HG02981 (cell line): ENCODE results near the gene QRFP.

Source experiments
- ATAC-seq: cut with Tn5 transposase; IDR thresholded peaks from one replicate; pipeline ENCODE4 v1.9.1; 2021; ENCODE audit warnings: mild to moderate bottlenecking, moderate library complexity; ENCODE audit not compliant: unreplicated experiment

Gene QRFP

GRCh38 chr9:130874783-130875182 is 21.8 kb downstream of the QRFP start:
- no peak for ATAC-seq

DNA sequence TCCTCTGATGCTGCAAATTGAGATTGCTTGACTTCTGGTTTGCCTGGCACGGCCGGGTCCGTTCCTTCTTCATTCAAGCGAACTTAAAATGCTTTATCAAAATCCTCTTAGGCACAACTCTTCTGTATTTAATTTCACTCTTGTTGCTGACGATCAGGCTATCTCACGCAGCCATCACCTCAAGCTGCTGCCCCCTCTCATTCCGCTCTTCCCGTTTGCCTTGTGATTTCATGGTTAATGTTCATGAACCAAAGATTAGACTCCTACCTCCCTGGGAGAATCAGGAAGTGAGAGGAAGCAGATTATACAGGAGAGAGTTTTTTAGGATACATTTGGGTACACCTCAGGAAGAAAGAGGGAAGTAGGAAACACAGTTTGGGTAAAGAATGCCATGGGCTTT is 22.6 kb downstream of the QRFP start:
- ATAC-seq = no peak

GRCh38 chr9:130872912-130873503 is 23.6 kb downstream of the QRFP start:
- ATAC-seq = no peak

GRCh38 chr9:130872508-130872907 is 24.1 kb downstream of the QRFP start:
- ATAC-seq = no peak

DNA sequence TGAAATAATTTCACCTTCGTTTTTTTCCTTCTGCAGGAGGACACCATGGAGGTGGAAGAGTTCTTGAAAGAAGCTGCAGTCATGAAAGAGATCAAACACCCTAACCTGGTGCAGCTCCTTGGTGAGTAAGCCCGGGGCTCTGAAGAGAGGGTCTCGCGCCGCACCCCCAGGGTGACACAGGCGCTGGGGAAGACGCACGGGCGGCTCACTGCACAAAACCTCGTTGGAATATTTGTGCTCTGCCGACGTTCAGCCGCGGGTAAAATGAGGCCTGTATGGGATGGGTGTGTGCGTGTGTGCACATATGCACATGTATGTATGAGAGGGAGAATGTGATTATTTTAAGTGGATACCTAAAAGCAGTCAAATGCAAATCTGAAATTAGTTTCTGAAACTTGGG is 24.5 kb downstream of the QRFP start:
- no peak for ATAC-seq

- ATAC-seq = no peak
These were observed 25.1 kb downstream of the QRFP start for GRCh38 chr9:130871395-130872062.

DNA sequence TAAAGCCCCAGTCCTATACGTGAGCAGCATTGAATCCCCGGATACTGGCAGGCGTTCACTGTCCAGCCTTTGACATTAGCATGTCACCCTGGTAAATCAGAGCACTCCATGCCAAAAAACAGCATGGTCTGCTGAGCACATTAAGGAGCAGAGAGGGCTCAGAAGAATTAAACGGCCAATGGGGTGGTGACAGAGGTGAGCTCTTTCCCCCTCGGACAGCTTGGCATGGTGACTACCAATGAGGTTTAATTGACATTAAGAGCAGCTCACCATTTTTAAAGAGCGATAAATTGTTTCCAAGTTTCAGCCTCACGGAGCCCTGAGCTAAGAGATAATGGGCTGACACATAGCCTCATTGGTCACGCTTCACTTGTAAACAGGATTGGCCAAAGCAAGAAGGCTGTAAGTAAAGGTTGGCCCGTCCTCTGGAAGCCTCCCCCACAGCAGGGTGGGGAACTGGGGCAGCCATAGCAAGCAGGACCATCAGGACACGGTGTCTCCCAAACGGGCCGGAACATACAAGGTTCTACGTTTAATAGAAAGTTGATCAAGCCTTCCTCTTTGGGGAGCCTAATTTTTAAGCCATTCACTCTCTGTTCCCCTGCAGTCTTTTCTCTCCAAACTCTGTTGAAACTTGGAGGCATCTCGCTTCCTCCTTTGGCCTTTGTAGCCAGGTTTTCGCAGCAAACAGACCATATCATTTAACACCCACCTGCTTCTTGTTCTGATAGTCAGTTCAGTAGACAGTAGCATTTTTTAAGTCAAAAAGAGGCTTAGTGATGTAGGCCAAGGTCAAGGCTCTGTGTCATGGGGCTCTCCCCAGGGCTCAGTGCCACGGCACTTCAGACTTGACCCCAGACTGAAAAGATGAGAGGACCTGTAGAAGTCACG is 25.9 kb downstream of the QRFP start:
- peak; percentile 50 for ATAC-seq

DNA sequence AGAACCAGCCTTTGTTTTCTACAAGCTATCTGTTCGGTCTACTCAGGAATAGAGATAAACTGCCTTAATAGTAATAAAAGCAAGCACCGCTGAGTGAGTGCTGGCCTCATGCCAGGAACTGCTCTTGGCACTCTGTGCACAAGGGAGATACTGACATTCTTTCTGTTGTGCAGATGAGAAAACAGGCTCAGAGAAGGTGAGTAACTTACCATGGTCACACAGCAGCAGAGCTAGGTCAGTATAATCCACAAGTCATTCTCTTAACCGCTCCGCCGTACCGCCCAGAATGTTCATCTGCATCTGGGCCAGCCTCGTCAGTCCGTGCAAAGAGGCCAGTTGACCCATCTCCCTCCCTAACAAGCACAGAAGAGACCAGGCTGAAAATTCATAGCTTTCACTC is 27.4 kb downstream of the QRFP start:
- ATAC-seq = no peak

- no peak for ATAC-seq
These were observed 28.4 kb downstream of the QRFP start for GRCh38 chr9:130868230-130868629.

DNA sequence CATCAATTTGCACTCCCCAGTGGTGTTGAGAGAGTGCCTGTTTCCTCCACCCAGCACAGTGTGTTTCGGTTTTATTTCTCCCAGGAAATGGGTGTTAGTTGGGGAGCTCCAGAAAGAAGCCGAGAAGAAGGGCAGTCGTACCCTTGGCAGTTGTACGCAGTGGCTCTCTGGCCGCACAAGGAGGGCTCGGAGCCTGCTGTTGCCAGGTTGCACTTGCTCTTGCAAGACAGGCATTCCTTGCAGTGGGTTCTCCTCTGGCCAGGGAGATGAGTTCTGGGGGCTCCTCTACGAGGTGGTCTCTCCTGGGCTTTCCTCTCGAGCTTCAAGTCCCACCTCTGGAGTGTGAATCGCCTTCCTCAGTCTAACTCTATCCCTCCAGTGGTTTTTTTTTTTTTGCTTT is 29.1 kb downstream of the QRFP start:
- ATAC-seq = no peak

DNA sequence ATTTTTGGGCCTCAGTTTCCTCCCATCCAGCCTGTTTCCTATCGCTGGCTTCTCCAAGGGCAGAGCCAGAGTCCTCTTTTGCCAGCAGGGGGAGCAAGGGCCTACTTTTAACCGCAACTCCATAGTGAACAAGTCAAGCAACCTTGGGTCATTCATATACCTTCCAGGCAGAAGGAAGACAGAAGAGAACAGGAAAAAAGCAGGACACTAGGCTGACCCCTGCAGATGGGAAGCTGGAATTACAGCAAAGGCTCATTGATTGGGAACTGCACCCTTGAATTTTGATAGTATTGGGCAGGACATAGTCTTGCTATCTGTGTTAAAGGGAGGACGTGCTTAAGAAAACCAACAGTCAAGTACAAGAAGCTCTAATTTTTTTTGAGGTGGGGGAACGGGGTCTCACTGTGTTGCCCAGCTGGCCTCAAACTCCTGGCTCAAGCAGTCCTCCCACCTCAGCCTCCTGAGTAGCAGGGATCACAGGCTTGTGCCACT is 30.1 kb downstream of the QRFP start:
- ATAC-seq = no peak

GRCh38 chr9:130865921-130866320 is 30.7 kb downstream of the QRFP start:
- no peak for ATAC-seq

DNA sequence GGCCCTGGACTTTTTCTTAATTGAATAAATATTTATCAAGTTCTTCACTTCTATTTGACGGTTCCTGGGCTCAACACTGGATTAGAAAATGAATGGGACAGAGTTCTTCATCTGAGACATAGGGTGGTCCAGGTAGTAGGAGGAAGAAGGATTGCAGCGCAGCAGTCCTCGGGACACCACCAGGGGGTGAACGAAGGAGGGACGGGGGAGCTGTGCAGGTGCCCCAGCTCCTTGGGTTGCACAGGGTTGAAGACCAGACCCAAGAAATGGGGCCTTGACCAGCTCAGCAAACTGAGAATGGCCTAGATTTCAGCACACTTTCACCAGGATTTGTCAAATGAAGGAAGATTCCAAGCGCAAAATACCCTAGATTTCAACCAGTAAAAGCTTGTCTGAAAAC is 32.1 kb downstream of the QRFP start:
- ATAC-seq = no peak

GRCh38 chr9:130862747-130863146 is 33.9 kb downstream of the QRFP start:
- ATAC-seq = no peak

GRCh38 chr9:130862217-130862616 is 34.4 kb downstream of the QRFP start:
- ATAC-seq = no peak

DNA sequence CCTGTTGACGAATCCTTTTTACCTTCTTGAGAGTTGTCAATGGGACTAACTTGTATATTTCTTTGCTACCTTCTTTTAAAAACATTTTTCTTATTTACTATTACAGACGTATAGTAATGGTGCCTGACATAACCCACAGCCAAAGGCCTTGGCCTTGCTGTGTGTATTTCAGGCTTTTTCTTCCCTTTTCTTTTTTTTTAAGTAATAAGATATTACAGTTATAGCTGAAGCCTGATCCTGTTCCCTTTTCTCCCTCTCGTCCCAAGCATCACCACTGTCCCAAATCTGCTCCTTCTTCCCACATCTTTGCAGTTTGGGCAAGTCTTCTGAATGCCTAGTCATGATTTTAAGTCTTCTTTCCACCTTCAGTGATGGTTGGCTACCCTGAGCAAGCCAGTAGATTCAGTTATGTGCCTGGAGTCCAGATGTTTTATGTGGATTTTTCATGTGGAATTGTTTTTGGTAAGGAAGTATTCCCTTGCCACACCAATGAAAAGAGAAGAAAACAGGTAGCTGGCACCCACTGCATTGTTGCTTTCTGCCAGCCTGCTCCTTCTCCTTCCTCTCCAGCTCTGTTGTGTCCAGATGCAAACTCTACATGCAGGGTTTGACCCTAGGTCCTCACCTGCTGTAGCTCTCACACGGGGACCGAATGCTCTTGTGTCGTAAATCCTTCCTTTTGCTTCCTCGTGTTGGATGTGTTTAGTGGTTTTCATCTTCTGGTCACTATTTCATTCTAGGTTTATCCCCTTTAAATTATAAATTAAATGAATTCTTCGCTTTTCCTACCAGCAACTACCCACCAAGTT is 35.0 kb downstream of the QRFP start:
- no peak for ATAC-seq

GRCh38 chr9:130860458-130861316 is 35.9 kb downstream of the QRFP start:
- no peak for ATAC-seq

DNA sequence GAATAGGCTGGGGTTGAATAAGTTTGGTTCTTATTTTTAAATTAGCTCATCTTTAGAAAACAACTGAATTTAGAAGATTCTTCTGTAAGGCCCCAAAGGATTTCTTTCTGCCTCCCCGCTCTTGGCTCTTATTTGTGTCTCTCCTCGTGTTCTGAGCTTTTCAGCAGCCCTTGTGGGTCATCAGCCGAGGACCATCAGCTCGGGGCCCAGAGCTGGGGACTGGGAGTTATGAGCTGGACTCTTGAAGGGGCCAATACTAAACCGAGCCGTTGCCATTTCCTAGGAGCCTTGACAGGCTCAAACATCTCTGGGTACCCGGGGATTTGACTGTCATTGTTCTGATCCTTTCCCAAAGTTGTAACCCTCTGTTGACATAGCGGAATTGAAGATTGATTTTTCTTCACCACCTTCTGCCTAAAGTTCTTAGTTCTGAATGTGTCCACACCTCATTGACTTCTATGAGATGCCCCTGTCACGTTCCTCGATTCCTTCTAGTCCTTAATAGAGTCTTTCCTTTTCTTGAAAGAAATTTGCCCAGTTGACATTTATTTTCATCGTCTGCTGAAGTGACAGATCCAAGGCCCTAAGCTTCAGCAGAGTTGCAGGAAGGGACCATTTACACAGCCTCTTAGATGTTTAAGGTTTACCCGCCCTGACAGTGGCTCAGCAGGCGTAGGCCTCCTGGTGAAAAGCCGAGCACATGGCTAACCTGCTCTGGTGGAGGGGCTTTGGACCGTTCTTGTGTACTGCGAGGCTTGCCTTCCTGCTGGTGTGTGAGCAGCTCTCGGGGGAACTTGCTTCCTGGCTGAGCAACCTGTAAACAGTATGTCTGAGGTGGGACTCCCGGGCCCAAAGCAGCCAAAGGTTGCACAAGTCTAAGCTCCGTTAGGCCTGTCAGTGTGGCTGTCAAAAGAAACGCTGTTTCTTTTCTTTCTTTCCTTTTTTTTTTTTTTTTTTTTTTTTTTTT is 37.6 kb downstream of the QRFP start:
- no peak for ATAC-seq
